Mesenchymal stem cell (in vitro differentiated cells and primary cell): ENCODE measurements around the gene TRPV3.
"Not testable (repeated sequence)": the region's sequence is repeated elsewhere in the genome, so short reads cannot be mapped to it uniquely, and the experiment has no call there.

Experiments used
- DNase-seq: peaks from one replicate; pipeline ENCODE4 v3.0.0-alpha.2; 2013
- H2AFZ ChIP-seq: one replicate; pipeline ENCODE4 v1.6.1; 2013; ENCODE audit warnings: low read depth, mild to moderate bottlenecking, control low read depth, inconsistent platforms, low read length, moderate library complexity
- H2AK5ac ChIP-seq: 2 replicates; pipeline ENCODE4 v1.6.1; 2013; ENCODE audit warnings: low read length, moderate library complexity, mild to moderate bottlenecking, inconsistent platforms; ENCODE audit not compliant: severe bottlenecking
- H2BK120ac ChIP-seq: one replicate; pipeline ENCODE4 v1.6.1; 2013; ENCODE audit warnings: low read depth, mild to moderate bottlenecking, inconsistent platforms, low read length, moderate library complexity
- H2BK12ac ChIP-seq, 2 experiments: one replicate each; pipeline ENCODE4 v1.6.1; 2013; ENCODE audit warnings: inconsistent platforms in 2 of 2, low read length in 2 of 2, mild to moderate bottlenecking in 2 of 2, moderate library complexity in 2 of 2, control low read depth in 1 of 2
- H2BK15ac ChIP-seq: one replicate; pipeline ENCODE4 v1.6.1; 2013; ENCODE audit warnings: mild to moderate bottlenecking, low read depth, inconsistent platforms; ENCODE audit not compliant: poor library complexity, severe bottlenecking
- H2BK5ac ChIP-seq: 2 replicates; pipeline ENCODE4 v1.6.1; 2013; ENCODE audit warnings: low read depth, mild to moderate bottlenecking, low read length, control low read depth, inconsistent platforms; ENCODE audit not compliant: poor library complexity, severe bottlenecking
- H3K14ac ChIP-seq, 2 experiments: one replicate each; pipeline ENCODE4 v1.6.1; 2013; ENCODE audit warnings: inconsistent platforms in 2 of 2, low read length in 2 of 2, control low read depth in 1 of 2, mild to moderate bottlenecking in 1 of 2, moderate library complexity in 1 of 2
- H3K18ac ChIP-seq, 2 experiments: one replicate each; pipeline ENCODE4 v1.6.1; 2013; ENCODE audit warnings: inconsistent platforms in 2 of 2, low read length in 2 of 2, control low read depth in 1 of 2, low read depth in 1 of 2, mild to moderate bottlenecking in 1 of 2
- H3K23ac ChIP-seq, 2 experiments: one replicate each; pipeline ENCODE4 v1.6.1; 2013; ENCODE audit warnings: inconsistent platforms in 2 of 2, low read length in 2 of 2, mild to moderate bottlenecking in 2 of 2, moderate library complexity in 2 of 2, control low read depth in 1 of 2
- H3K27ac ChIP-seq: 2 replicates; pipeline ENCODE4 v1.5.1; 2013; ENCODE audit warnings: mild to moderate bottlenecking, moderate library complexity, low read length, control low read depth, inconsistent platforms; ENCODE audit not compliant: poor library complexity, severe bottlenecking
- H3K27me3 ChIP-seq, 2 experiments: 2 replicates each; pipeline versions ENCODE4 v1.6.1 to v1.7.0; 2013; ENCODE audit warnings: low read length in 2 of 2, mild to moderate bottlenecking in 2 of 2, moderate library complexity in 2 of 2, control low read depth in 1 of 2, inconsistent platforms in 1 of 2; ENCODE audit not compliant: control insufficient read depth in 1 of 2, insufficient read depth in 1 of 2
- H3K36me3 ChIP-seq, 2 experiments: 2 replicates each; pipeline versions ENCODE4 v1.6.1 to v1.7.0; 2013; ENCODE audit warnings: low read length in 2 of 2, control low read depth in 1 of 2, inconsistent platforms in 1 of 2, low read depth in 1 of 2, mild to moderate bottlenecking in 1 of 2; ENCODE audit not compliant: insufficient read depth in 2 of 2, control insufficient read depth in 1 of 2
- H3K4ac ChIP-seq, 2 experiments: one replicate each; pipeline ENCODE4 v1.6.1; 2013; ENCODE audit warnings: inconsistent platforms in 2 of 2, low read length in 2 of 2, mild to moderate bottlenecking in 2 of 2, moderate library complexity in 2 of 2, control low read depth in 1 of 2, low read depth in 1 of 2
- H3K4me1 ChIP-seq: 2 replicates; pipeline ENCODE4 v1.6.1; 2013; ENCODE audit warnings: low read depth, low read length, control low read depth; ENCODE audit not compliant: control insufficient read depth, insufficient read depth
- H3K4me2 ChIP-seq: 2 replicates; pipeline ENCODE4 v1.6.1; 2013; ENCODE audit warnings: low read length, mild to moderate bottlenecking, inconsistent platforms; ENCODE audit not compliant: poor library complexity, severe bottlenecking
- H3K4me3 ChIP-seq, 2 experiments: 2 replicates each; pipeline versions ENCODE4 v1.5.1 to v1.7.0; 2013; ENCODE audit warnings: low read length in 2 of 2, mild to moderate bottlenecking in 2 of 2, control low read depth in 1 of 2, low read depth in 1 of 2; ENCODE audit not compliant: insufficient read depth in 1 of 2
- H3K79me1 ChIP-seq: replicated peaks from 2 replicates; pipeline ENCODE4 v1.6.1; 2013; ENCODE audit warnings: mild to moderate bottlenecking, control low read depth, low read length, inconsistent platforms; ENCODE audit not compliant: poor library complexity, severe bottlenecking
- H3K9ac ChIP-seq: 2 replicates; pipeline ENCODE4 v1.7.0; 2013; ENCODE audit warnings: mild to moderate bottlenecking, low read length, moderate library complexity
- H3K9me3 ChIP-seq: 2 replicates; pipeline ENCODE4 v1.7.0; 2013; ENCODE audit warnings: mild to moderate bottlenecking, low read length; ENCODE audit not compliant: control insufficient read depth
- H4K8ac ChIP-seq: one replicate; pipeline ENCODE4 v1.6.1; 2013; ENCODE audit warnings: inconsistent platforms, mild to moderate bottlenecking, low read length, moderate library complexity
- H4K91ac ChIP-seq: one replicate; pipeline ENCODE4 v1.6.1; 2013; ENCODE audit warnings: mild to moderate bottlenecking, low read length, inconsistent platforms
- WGBS: methylation state at CpG from one replicate; pipeline ENCODE4 v1.1.7; 2013; ENCODE audit warnings: mixed read lengths; 5-methylcytosine and 5-hydroxymethylcytosine counted together

Gene TRPV3

GRCh38 chr17:3471599-3471998 lies 86.0 kb downstream of the TRPV3 start, which contains the start of gene SPATA22:
Gene SPATA22, minus strand, starts transcription at chr17:3471819. Its CDS starts 2,494 bp downstream, at chr17:3469325.
- Histone ChIP-seq H4K8ac (no peak within 1 kb of the TSS), H2AFZ (no peak within 1 kb of the TSS), H3K27me3 (no peaks in the 10 kb centered on the region), H2AK5ac (no peak within 1 kb of the TSS), H3K23ac (no peak within 1 kb of the TSS), H3K14ac (no peak within 1 kb of the TSS), H3K18ac (no peak within 1 kb of the TSS), H3K4me2 (no peak within 1 kb of the TSS), H3K79me1 (no peaks in the 10 kb centered on the region), H3K4me3 (peak within 1 kb of the TSS in 1 of 2 experiments; percentile 10), H3K27ac (no peak within 1 kb of the TSS), H3K4ac (no peak within 1 kb of the TSS), H3K9me3 (no peaks in the 10 kb centered on the region), H2BK5ac (no peak within 1 kb of the TSS), H3K4me1 (no peaks in the 10 kb centered on the region), H3K36me3 (no peaks in the 10 kb centered on the region), H2BK12ac (no peak within 1 kb of the TSS), H2BK15ac (no peak within 1 kb of the TSS), H4K91ac (no peak within 1 kb of the TSS), H2BK120ac (no peak within 1 kb of the TSS), H3K9ac (no peak within 1 kb of the TSS)
- WGBS, result 96% methylated on average over 38 of the region's 38 CpGs
- DNase-seq, result no peak

- H3K79me1 ChIP-seq, result no peaks in the 10 kb centered on the region
- H3K4me3 ChIP-seq, result no peak overlapping the region
- no peak overlapping the region for H2BK15ac ChIP-seq
- no peak overlapping the region for H2AK5ac ChIP-seq
- H3K14ac ChIP-seq, result no peak overlapping the region
- H3K36me3 ChIP-seq, result no peaks in the 10 kb centered on the region
- H3K9me3 ChIP-seq, result no peaks in the 10 kb centered on the region
- H4K91ac ChIP-seq, result no peak overlapping the region
- no peak overlapping the region for H4K8ac ChIP-seq
- H3K27ac ChIP-seq, result no peak overlapping the region
- H2BK12ac ChIP-seq, result no peak overlapping the region
- no peak overlapping the region for H3K18ac ChIP-seq
- no peak overlapping the region for H2AFZ ChIP-seq
- H3K4me2 ChIP-seq, result no peak overlapping the region
- no peak overlapping the region for H2BK120ac ChIP-seq
- DNase-seq, result no peak
- no peaks in the 10 kb centered on the region for H3K4me1 ChIP-seq
- no peak overlapping the region for H3K4ac ChIP-seq
- no peak overlapping the region for H2BK5ac ChIP-seq
- no peak overlapping the region for H3K9ac ChIP-seq
- H3K27me3 ChIP-seq, result no peaks in the 10 kb centered on the region
- H3K23ac ChIP-seq, result no peak overlapping the region
- WGBS, result 75% methylated on average over 5 of the region's 5 CpGs
Observed at GRCh38 chr17:3469529-3469928, 88.1 kb downstream of the TRPV3 start.

- not testable (repeated sequence) for H3K4me2 ChIP-seq, H3K27ac ChIP-seq, H3K9me3 ChIP-seq, H2BK5ac ChIP-seq, H4K8ac ChIP-seq, H3K79me1 ChIP-seq, H3K36me3 ChIP-seq, H2BK15ac ChIP-seq, H3K9ac ChIP-seq, H2BK12ac ChIP-seq, H2AK5ac ChIP-seq, H3K4me1 ChIP-seq, H3K27me3 ChIP-seq, DNase-seq, H3K18ac ChIP-seq, H3K4me3 ChIP-seq, H3K4ac ChIP-seq, H3K14ac ChIP-seq, H3K23ac ChIP-seq, H2BK120ac ChIP-seq, H2AFZ ChIP-seq, H4K91ac ChIP-seq
- no CpG with 5 or more reads among the region's 1 CpG for WGBS
Observed at GRCh38 chr17:3466355-3466754, 91.3 kb downstream of the TRPV3 start.
